ENCODE data around the gene TRMT1.

TRMT1 gene

DNA sequence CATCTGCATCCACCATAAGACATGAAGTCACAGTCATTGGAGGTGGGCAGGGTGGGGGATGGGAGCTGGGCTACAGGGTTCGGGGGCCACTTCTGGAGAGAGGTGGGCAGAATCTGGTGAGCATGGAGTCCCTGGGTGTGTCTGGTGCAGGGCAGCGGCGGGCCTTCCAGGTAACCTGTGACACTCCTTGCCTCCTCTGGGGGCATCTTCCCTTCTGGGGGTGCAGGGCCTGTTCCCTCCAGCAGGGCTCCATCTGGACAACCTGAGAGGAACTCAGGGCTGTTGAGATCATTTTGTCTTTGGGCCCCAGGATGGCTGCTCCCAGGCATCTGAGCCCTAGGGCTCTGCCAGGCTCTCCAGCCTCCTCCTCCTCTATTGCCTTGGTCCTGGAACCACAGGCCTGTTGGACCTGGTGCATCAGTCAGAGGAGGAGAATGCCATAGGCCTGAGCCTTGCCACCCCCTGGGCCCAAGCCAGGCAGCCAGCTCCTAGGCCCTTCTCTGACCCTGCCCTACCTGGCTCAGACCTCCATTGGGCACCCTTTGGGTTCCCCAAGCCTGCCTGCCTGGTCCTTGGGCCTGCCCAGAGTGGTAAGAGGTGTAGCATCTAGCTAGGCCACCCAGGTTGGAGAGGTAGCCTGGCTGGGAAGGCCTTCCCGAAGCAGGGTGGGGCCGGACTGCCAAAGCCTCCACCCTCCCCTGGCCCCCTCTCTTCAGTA is 27.2 kb downstream of the TRMT1 start:
- H3K4me3 ChIP-seq (ENCODE audit: insufficient read depth, low read depth, low read length) = no peak overlapping the region
- H3K27me3 ChIP-seq (ENCODE audit: control insufficient read depth, insufficient read depth, low read length, poor library complexity, severe bottlenecking) = peaks cover 49% of the 10 kb centered on the region
- peaks cover 24% of the 10 kb centered on the region for H3K4me1 ChIP-seq (ENCODE audit: control insufficient read depth, insufficient read depth, low read length)
- 78 to 84% methylated on average over 5 of the region's 5 CpGs for WGBS, 2 experiments
- H3K27ac ChIP-seq (ENCODE audit: insufficient read depth, low read depth, low read length, poor library complexity, severe bottlenecking) = no peak overlapping the region
- no peaks in the 10 kb centered on the region for H3K36me3 ChIP-seq (ENCODE audit: control insufficient read depth, insufficient read depth, low read length)
- no peaks in the 10 kb centered on the region for H3K9me3 ChIP-seq (ENCODE audit: control insufficient read depth, low read length)

- H3K4me3 ChIP-seq (ENCODE audit: insufficient read depth, low read depth, low read length) = no peak overlapping the region
- peaks cover 40% of the 10 kb centered on the region for H3K27me3 ChIP-seq (ENCODE audit: control insufficient read depth, insufficient read depth, low read length, poor library complexity, severe bottlenecking)
- H3K9me3 ChIP-seq (ENCODE audit: control insufficient read depth, low read length) = no peaks in the 10 kb centered on the region
- H3K27ac ChIP-seq (ENCODE audit: insufficient read depth, low read depth, low read length, poor library complexity, severe bottlenecking) = no peak overlapping the region
- peaks cover 25% of the 10 kb centered on the region for H3K4me1 ChIP-seq (ENCODE audit: control insufficient read depth, insufficient read depth, low read length)
- 92 to 95% methylated on average over 36 of the region's 37 CpGs for WGBS, 2 experiments
- H3K36me3 ChIP-seq (ENCODE audit: control insufficient read depth, insufficient read depth, low read length) = no peaks in the 10 kb centered on the region
Observed at GRCh38 chr19:13087795-13088537, 28.6 kb downstream of the TRMT1 start.

DNA sequence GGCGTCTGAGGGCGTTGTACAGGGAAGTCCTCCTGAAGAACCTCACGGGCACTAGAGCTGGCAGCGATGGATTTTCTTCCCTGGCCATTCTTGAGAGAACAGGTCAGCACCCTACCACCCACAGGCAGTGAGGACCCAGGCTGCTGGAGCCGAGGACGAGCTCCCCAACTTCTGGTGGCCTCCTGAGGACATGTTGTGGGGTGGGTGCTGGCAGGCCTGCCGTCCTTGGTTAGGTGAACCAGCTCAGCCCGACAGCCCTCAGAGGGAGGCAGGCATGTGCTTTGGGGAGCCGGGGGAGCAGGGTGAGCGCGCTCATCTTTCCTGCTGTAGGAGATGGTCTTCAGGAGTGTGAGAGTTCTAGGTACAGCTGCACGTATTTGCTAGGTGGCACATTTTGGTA is 29.2 kb downstream of the TRMT1 start:
- Histone ChIP-seq H3K4me3 (ENCODE audit: insufficient read depth, low read depth, low read length) (no peak overlapping the region), H3K36me3 (ENCODE audit: control insufficient read depth, insufficient read depth, low read length) (no peaks in the 10 kb centered on the region), H3K4me1 (ENCODE audit: control insufficient read depth, insufficient read depth, low read length) (peaks cover 30% of the 10 kb centered on the region), H3K9me3 (ENCODE audit: control insufficient read depth, low read length) (no peaks in the 10 kb centered on the region), H3K27me3 (ENCODE audit: control insufficient read depth, insufficient read depth, low read length, poor library complexity, severe bottlenecking) (peaks cover 34% of the 10 kb centered on the region), H3K27ac (ENCODE audit: insufficient read depth, low read depth, low read length, poor library complexity, severe bottlenecking) (no peak overlapping the region)
- 93 to 95% methylated on average over 11 to 12 of the region's 12 CpGs for WGBS, 2 experiments

DNA sequence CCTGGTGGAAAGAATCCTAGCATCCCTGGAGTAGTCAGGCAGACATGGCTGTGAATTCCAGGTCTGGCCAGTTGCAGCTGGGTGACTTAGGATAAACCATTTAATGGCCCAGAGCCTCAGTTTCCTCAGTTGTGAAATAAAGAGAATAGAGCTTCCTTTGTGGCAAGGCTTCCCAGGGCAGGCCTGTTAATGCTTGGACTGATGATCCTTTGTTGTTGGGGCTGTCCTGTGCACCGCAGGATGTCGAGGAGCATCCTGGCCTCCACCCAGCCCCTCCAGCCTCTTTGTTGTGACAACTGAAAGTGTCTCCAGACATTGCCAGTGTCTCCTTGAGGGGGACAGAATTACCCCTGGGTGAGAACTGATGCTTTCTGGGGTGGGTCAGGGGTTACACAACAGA is 30.2 kb downstream of the TRMT1 start:
- H3K9me3 ChIP-seq (ENCODE audit: control insufficient read depth, low read length) = no peaks in the 10 kb centered on the region
- H3K4me3 ChIP-seq (ENCODE audit: insufficient read depth, low read depth, low read length) = no peak overlapping the region
- H3K4me1 ChIP-seq (ENCODE audit: control insufficient read depth, insufficient read depth, low read length) = peaks cover 28% of the 10 kb centered on the region
- no peak overlapping the region for H3K27ac ChIP-seq (ENCODE audit: insufficient read depth, low read depth, low read length, poor library complexity, severe bottlenecking)
- WGBS, 2 experiments = 74 to 76% methylated on average over 2 of the region's 2 CpGs
- H3K36me3 ChIP-seq (ENCODE audit: control insufficient read depth, insufficient read depth, low read length) = no peaks in the 10 kb centered on the region
- H3K27me3 ChIP-seq (ENCODE audit: control insufficient read depth, insufficient read depth, low read length, poor library complexity, severe bottlenecking) = peaks cover 24% of the 10 kb centered on the region

DNA sequence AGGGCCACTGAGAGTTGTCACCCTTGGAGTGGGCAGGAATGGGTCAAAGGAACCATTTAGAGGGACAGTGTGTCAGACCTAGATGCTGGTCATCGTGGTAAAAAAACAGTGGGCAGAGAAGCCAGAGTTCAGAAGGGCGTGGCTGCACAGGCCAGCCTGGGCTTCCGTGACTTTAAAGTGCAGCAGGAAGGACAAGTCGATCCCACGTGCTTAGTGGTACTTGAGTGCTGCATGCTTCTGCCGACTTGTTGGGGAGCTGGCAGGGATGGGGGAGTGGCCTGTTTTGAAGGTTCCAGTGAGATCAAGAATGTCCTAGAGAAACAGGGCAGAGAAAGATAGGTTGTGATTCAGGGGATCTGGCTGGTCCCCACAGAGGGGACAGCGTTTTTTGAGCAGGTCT is 30.9 kb downstream of the TRMT1 start:
- peaks cover 28% of the 10 kb centered on the region for H3K4me1 ChIP-seq (ENCODE audit: control insufficient read depth, insufficient read depth, low read length)
- peaks cover 17% of the 10 kb centered on the region for H3K27me3 ChIP-seq (ENCODE audit: control insufficient read depth, insufficient read depth, low read length, poor library complexity, severe bottlenecking)
- 78 to 79% methylated on average over 7 of the region's 7 CpGs for WGBS, 2 experiments
- no peaks in the 10 kb centered on the region for H3K36me3 ChIP-seq (ENCODE audit: control insufficient read depth, insufficient read depth, low read length)
- H3K4me3 ChIP-seq (ENCODE audit: insufficient read depth, low read depth, low read length) = no peak overlapping the region
- H3K9me3 ChIP-seq (ENCODE audit: control insufficient read depth, low read length) = no peaks in the 10 kb centered on the region
- no peak overlapping the region for H3K27ac ChIP-seq (ENCODE audit: insufficient read depth, low read depth, low read length, poor library complexity, severe bottlenecking)

- H3K9me3 ChIP-seq (ENCODE audit: control insufficient read depth, low read length) = no peaks in the 10 kb centered on the region
- WGBS, 2 experiments = 74 to 77% methylated on average over 9 of the region's 9 CpGs
- no peaks in the 10 kb centered on the region for H3K36me3 ChIP-seq (ENCODE audit: control insufficient read depth, insufficient read depth, low read length)
- peaks cover 33% of the 10 kb centered on the region for H3K4me1 ChIP-seq (ENCODE audit: control insufficient read depth, insufficient read depth, low read length)
- H3K27me3 ChIP-seq (ENCODE audit: control insufficient read depth, insufficient read depth, low read length, poor library complexity, severe bottlenecking) = peaks cover 4% of the 10 kb centered on the region
- H3K27ac ChIP-seq (ENCODE audit: insufficient read depth, low read depth, low read length, poor library complexity, severe bottlenecking) = no peak overlapping the region
- H3K4me3 ChIP-seq (ENCODE audit: insufficient read depth, low read depth, low read length) = no peak overlapping the region
Observed at GRCh38 chr19:13083627-13084026, 32.9 kb downstream of the TRMT1 start.

- H3K27me3 ChIP-seq (ENCODE audit: control insufficient read depth, insufficient read depth, low read length, poor library complexity, severe bottlenecking) = peaks cover 4% of the 10 kb centered on the region
- 70 to 73% methylated on average over 7 of the region's 7 CpGs for WGBS, 2 experiments
- H3K36me3 ChIP-seq (ENCODE audit: control insufficient read depth, insufficient read depth, low read length) = no peaks in the 10 kb centered on the region
- H3K27ac ChIP-seq (ENCODE audit: insufficient read depth, low read depth, low read length, poor library complexity, severe bottlenecking) = no peak overlapping the region
- H3K4me3 ChIP-seq (ENCODE audit: insufficient read depth, low read depth, low read length) = no peak overlapping the region
- peaks cover 40% of the 10 kb centered on the region for H3K4me1 ChIP-seq (ENCODE audit: control insufficient read depth, insufficient read depth, low read length)
- H3K9me3 ChIP-seq (ENCODE audit: control insufficient read depth, low read length) = no peaks in the 10 kb centered on the region
Observed at GRCh38 chr19:13083008-13083404, 33.5 kb downstream of the TRMT1 start.

DNA sequence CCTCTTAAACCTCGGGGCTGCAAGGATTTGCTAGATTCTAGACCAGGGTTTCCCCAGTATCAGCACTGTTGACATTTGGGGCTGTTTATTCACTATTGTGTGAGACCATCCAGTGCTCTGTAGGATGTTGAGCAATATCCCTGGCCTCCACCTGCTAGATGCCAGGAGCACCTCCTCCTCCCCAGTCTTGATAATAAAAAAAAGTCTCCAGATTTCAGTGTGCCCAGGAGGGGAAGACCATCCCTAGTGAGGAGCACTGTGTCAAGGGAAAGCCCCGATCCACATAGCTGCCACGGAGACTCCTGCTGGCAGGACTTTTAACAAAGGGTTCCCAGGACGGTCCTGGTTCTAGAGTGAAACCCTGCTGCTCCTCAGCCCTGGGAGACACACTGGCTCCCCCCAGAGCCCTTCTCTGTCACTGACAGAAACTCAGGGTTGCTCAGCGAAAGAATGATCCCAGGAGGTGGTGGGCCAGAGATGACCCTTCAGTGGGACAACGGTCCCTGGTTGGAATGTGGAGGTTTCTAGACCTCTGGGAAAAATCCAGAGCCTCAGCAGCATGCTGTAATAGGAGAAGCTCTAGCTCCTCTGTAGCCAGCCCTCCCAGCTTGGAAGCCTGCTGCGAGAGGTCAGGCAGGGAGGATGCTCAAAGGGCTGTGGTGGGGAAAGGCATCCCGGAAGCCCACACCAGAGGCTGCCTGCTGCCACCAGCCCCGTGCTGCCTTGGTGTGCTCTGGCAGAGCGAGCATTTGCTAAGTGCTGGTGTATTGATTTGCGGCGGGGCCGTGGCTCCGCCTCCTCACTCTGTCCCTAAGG is 34.1 kb downstream of the TRMT1 start:
- Histone ChIP-seq H3K36me3 (ENCODE audit: control insufficient read depth, insufficient read depth, low read length) (no peaks in the 10 kb centered on the region), H3K9me3 (ENCODE audit: control insufficient read depth, low read length) (no peaks in the 10 kb centered on the region), H3K4me3 (ENCODE audit: insufficient read depth, low read depth, low read length) (no peak overlapping the region), H3K27ac (ENCODE audit: insufficient read depth, low read depth, low read length, poor library complexity, severe bottlenecking) (no peak overlapping the region), H3K4me1 (ENCODE audit: control insufficient read depth, insufficient read depth, low read length) (peaks cover 46% of the 10 kb centered on the region), H3K27me3 (ENCODE audit: control insufficient read depth, insufficient read depth, low read length, poor library complexity, severe bottlenecking) (peaks cover 4% of the 10 kb centered on the region)
- 30 to 33% methylated on average over 14 of the region's 14 CpGs for WGBS, 2 experiments

DNA sequence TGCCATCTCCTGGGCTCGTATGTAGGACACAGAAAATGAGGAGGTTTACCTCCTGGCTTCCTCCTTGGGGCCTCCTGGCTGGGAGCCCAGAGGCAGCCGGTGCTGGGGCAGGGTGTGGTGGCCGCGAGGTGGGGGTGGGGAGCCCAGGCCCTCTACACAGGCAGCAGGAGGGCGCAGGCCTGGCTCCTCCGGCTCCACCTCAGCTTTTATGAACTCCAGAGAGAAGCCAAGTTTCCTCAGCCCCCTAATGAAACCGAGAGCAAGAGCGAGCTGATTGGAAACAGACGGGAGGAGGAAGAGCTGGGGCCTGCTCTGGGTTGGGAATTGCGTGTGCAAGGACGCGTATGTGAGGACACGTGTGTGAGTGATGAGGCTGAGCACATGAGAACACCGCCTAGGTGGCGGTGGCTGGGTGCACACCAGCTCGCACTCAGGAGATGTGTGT is 37.0 kb downstream of the TRMT1 start:
- 79 to 81% methylated on average over 16 of the region's 16 CpGs for WGBS, 2 experiments
- Histone ChIP-seq H3K36me3 (ENCODE audit: control insufficient read depth, insufficient read depth, low read length) (no peaks in the 10 kb centered on the region), H3K4me1 (ENCODE audit: control insufficient read depth, insufficient read depth, low read length) (peaks cover 47% of the 10 kb centered on the region), H3K9me3 (ENCODE audit: control insufficient read depth, low read length) (no peaks in the 10 kb centered on the region), H3K4me3 (ENCODE audit: insufficient read depth, low read depth, low read length) (no peak overlapping the region), H3K27me3 (ENCODE audit: control insufficient read depth, insufficient read depth, low read length, poor library complexity, severe bottlenecking) (peaks cover 9% of the 10 kb centered on the region), H3K27ac (ENCODE audit: insufficient read depth, low read depth, low read length, poor library complexity, severe bottlenecking) (no peak overlapping the region)

Data from ectodermal cell (in vitro differentiated cells).